GM19193 (cell line): ENCODE measurements around the gene FNDC3B.

Source experiments
- POLR2A ChIP-seq: IDR thresholded peaks from 4 replicates; pipeline ENCODE4 v1.6.1; 2011; ENCODE audit not compliant: insufficient read depth, insufficient read length; ENCODE audit errors: extremely low read depth

The FNDC3B gene

GRCh38 chr3:172192830-172193415 lies 153.5 kb downstream of the FNDC3B start:
- no peak for TF ChIP-seq POLR2A

GRCh38 chr3:172193436-172193835 lies 154.1 kb downstream of the FNDC3B start:
- no peak for TF ChIP-seq POLR2A

DNA sequence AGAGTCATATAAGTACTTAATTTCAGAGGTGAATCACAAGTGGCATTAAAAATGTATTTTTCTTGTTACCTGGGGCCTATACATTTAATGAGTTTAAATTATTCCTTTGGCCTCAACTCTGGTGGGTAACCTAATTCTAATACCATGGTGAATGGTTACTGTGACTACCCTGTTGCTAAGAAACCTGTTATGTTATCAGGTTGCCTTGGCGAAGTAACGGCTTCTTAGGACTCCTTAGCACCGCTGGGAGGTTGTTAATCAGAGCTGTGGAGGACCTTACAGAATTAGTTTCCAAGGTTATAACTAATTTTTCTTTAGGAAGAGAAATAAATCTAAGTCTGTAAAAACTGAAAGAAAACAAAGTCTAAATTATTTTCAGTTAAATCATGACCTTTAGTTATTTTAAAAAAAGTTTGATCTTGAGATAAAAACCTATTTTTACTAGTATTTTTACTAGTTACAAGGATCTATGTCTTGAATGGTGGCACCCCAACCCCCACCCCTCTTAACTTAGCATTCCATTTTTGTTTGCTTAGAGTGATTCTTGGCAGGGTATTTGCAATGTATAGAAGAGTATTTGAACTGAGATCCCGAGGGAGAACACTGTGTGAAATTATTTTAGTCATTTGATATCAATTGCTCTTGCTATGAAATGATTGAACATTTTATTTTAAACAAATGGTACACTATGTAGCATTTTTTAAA lies 155.5 kb downstream of the FNDC3B start:
- TF ChIP-seq POLR2A, result no peak

DNA sequence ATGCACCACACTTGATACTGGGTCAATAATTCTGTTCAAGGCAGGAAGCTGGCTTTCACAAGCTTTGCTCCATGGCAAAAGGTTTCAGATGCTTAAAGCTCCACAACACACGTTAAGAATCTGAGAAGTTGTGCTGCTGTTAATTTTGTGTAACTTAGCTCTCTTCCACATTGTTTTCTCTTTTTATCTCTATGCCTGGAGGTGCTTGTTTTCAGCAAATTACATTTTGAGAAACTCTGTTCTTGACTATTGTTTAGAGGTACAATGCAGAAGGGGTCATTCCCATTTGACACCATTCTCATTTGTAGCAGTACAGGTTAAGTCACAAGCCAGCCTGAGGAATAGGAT lies 156.0 kb downstream of the FNDC3B start:
- no peak for TF ChIP-seq POLR2A

GRCh38 chr3:172197344-172197743 lies 158.0 kb downstream of the FNDC3B start:
- no peak for TF ChIP-seq POLR2A

- no peak for TF ChIP-seq POLR2A
Observed at GRCh38 chr3:172198428-172198827, 159.1 kb downstream of the FNDC3B start.

DNA sequence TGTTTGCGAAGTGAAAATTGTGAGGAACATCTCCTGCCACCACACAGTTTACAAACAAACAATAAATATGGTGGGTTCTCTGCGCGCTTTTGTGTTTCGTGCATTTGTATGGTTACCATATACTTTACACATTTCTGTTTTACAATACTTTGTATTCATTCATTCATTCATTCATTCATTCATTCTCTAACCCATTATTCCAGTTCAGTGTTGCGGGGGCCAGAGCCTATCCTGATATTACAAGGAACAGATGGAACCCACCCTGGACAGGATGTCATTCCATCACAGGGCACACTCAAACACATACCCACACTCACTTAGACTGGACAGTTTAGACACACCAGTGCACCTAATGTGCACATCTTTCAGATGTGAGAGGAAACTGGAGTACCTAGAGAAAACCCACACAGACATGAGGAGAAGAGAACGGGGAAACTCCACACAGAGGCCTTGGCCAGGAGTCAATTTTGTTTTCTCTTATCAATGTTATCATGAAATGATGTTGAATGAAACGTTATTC lies 160.5 kb downstream of the FNDC3B start:
- no peak for TF ChIP-seq POLR2A

DNA sequence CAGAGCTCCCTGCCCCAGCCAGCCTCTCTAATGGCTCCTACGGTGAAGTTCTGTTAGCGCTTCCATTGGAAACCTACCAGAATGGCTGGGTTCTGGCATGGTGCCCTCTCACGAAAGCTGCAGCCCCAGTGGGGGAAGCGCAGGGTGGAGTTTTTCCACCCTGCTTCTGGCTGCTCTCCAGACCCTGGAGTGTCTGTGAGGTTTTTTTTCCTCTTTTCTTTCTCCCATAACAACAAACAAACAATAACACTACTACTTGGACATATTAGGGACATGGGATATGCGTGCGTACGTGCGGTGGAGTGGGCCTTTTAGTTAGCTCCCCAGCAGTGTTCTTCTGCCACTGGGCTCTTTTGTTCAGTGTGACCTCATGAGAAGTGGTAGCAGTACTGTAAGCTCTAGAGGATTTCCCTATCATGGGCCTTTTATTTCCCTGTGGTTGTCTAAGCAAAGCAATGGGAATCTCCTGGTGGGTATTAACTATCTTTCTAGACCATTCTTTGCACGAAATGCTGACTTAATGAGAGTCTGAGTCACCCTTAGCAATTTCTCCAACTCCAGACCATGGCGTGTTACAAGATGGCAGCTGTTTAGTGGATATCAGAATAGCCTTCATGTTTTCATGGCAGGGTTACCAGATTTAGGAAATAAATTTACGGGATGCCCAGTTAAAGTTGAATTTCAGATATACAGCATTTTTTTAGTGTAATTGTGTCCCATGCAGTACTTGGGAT lies 161.9 kb downstream of the FNDC3B start:
- no peak for TF ChIP-seq POLR2A

- TF ChIP-seq POLR2A, result no peak
Observed at GRCh38 chr3:172201870-172202236, 162.5 kb downstream of the FNDC3B start.

- TF ChIP-seq POLR2A, result no peak
Observed at GRCh38 chr3:172202797-172203196, 163.4 kb downstream of the FNDC3B start.

DNA sequence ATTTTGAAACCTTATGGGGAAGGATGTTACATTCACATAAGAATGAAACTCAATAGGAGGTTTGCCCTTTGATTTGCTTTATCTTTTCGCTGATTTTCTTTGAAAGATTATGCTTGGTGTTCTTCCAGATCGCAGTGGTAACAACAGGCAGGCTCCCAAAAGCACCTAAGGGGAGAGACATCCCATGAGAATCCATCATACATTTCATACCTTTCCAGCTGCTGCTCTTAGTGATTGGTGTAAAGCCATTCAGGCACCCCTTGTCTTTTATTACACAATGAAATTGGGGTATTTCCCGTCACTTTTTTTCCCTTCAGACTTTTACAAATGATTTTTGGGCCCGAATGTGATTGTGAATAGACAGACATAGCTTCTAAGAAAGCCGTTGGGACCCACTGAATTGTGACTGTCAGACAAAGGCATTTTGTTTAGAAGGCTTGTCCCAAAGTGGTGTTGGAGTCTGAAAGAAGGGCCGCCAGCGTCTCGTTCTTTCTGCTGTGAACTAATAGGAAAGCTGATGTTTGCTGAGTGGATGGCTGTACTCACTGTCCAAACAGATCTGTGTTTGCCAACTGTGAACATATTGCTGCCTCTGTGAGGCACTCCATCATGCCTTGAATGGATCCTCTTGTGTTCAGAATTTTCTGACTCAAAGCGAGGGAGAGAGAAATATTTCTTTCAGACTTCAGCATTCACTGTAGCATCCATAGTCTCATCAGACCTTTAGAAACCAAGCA lies 164.3 kb downstream of the FNDC3B start:
- no peak for TF ChIP-seq POLR2A

DNA sequence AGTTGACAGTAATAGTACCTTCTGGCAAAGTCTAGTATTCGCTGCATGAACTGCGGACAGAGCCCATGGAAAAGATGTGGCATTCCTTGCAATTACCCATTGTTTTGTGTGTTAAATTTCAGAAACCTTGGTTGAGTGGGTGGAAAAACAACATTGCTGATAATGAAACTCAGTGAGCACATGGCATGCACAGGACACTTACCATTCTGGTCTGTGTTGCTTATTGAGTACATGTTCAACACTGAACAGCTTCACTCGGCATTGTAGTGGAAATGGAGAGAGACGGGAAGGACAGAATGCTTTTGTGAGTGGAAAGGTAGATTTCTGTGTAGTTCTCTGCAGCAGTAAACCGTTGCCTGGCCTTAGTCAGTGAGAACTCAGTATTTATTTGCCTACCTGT lies 165.3 kb downstream of the FNDC3B start:
- TF ChIP-seq POLR2A, result no peak

- no peak for TF ChIP-seq POLR2A
Observed at GRCh38 chr3:172208586-172209332, 169.4 kb downstream of the FNDC3B start.
